ENCODE results near the gene SEC24A. TPM values are rescaled to one million over a fixed set of nuclear protein-coding genes. Genes with fewer than 3 reads are reported as not detected.

The SEC24A gene
- total and polyA plus RNA-seq, 2 donors (not counting 3 experiments of a cell fraction or from before 2014, with no cell fraction given): 19.8 to 30.0 TPM

DNA sequence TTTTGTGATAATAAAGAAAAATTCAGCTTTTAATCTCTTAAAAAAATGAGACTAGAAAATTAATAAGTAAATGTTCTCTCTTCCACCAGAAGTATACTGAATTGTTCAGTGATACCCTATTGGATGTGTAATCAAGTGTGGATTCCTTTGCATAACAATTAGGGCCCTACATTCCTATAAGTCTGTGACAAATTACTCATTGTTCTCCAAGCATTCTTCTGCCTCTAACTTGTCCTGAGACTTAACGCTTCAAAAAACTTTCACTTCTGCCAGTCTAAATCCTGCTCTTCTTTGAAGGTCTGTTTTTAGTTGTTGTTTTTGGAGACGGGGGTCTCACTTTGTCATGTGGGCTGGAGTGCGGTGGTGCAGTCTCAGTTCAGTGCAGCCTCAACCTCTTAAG, 100.8 kb downstream of the SEC24A start:
- no TSS peak for BruUV-seq (replicated peaks)
- ChIA-PET POLR2A (no interaction called here), CTCF (interaction anchor here (1.0 kb wide), 1 partner anchor 11 kb away, joined by 4 read pairs; the partner anchor contains the start of gene CAMLG)

More for the DNA sequence above, 100.8 kb downstream of the SEC24A start:
- H3K36me3 ChIP-seq (ENCODE audit: control insufficient read depth in 2 of 2, extremely low read depth in 1 of 2, insufficient read depth in 2 of 2, low read length in 2 of 2): peaks cover 0 to 5% of the 10 kb centered on the region in 2 experiments
- H3K9me3 ChIP-seq (replicated peaks; ENCODE audit: control insufficient read depth, insufficient read depth, low read length): no peaks in the 10 kb centered on the region
- intact Hi-C loops (cut with micrococcal nuclease): no loop called here
- no peak overlapping the region for H2AFZ ChIP-seq (ENCODE audit: low read depth, low read length)
- DNase-seq (ENCODE audit: low read depth, low spot score): no peak
- no peak overlapping the region for H3K4me2 ChIP-seq (ENCODE audit: insufficient read depth, low read length)
- no peaks in the 10 kb centered on the region for H4K20me1 ChIP-seq (replicated peaks; ENCODE audit: control insufficient read depth, extremely low read depth, insufficient read depth, low read length)
- H3K9me1 ChIP-seq (replicated peaks; ENCODE audit: control insufficient read depth, extremely low read depth, insufficient read depth, low read length): no peaks in the 10 kb centered on the region
- no peak overlapping the region for H3K9ac ChIP-seq (replicated peaks; ENCODE audit: extremely low read depth, insufficient read depth, low read length)
- dilution Hi-C loops (cut with MboI; ENCODE audit: extremely low pct_ligation_motif_present, low sequenced_read_pairs): no loop called here
- H3K27me3 ChIP-seq (ENCODE audit: control insufficient read depth in 2 of 2, insufficient read depth in 2 of 2, low read length in 2 of 2): no peaks in the 10 kb centered on the region
- FAIRE-seq: no peak
- no peak overlapping the region for H3K27ac ChIP-seq (ENCODE audit: insufficient read depth, low read depth, low read length)
- H3K4me1 ChIP-seq (ENCODE audit: control insufficient read depth, extremely low read depth, insufficient read depth, low read length): no peaks in the 10 kb centered on the region
- TF ChIP-seq POLR2A (IDR thresholded peaks at IDR 0.05; ENCODE audit: low read depth, low read length) (no peak), GATA2 (IDR thresholded peaks at IDR 0.05; ENCODE audit: insufficient read depth, insufficient read length, low read depth, low read length) (no peak), EZH2 (IDR thresholded peaks at IDR 0.05; ENCODE audit: borderline replicate concordance, low read depth, low read length, severe bottlenecking) (no peak), POLR2AphosphoS5 (IDR thresholded peaks at IDR 0.05; ENCODE audit: insufficient read depth, low read depth, low read length) (no peak), FOS (IDR thresholded peaks at IDR 0.05; ENCODE audit: borderline replicate concordance, insufficient read depth, low read length) (no peak), MYC (IDR thresholded peaks at IDR 0.05; ENCODE audit: low read depth, low read length) (no peak), JUN (IDR thresholded peaks at IDR 0.05; ENCODE audit: borderline replicate concordance, insufficient read depth, insufficient read length, low read depth) (no peak)
- TF ChIP-seq, protein P1, sequence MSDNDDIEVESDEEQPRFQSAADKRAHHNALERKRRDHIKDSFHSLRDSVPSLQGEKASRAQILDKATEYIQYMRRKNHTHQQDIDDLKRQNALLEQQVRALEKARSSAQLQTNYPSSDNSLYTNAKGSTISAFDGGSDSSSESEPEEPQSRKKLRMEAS (IDR thresholded peaks at IDR 0.05; ENCODE audit: insufficient read depth, insufficient read length): no peak
- TF ChIP-seq, protein P2, sequence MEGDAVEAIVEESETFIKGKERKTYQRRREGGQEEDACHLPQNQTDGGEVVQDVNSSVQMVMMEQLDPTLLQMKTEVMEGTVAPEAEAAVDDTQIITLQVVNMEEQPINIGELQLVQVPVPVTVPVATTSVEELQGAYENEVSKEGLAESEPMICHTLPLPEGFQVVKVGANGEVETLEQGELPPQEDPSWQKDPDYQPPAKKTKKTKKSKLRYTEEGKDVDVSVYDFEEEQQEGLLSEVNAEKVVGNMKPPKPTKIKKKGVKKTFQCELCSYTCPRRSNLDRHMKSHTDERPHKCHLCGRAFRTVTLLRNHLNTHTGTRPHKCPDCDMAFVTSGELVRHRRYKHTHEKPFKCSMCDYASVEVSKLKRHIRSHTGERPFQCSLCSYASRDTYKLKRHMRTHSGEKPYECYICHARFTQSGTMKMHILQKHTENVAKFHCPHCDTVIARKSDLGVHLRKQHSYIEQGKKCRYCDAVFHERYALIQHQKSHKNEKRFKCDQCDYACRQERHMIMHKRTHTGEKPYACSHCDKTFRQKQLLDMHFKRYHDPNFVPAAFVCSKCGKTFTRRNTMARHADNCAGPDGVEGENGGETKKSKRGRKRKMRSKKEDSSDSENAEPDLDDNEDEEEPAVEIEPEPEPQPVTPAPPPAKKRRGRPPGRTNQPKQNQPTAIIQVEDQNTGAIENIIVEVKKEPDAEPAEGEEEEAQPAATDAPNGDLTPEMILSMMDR (IDR thresholded peaks at IDR 0.05; ENCODE audit: extremely low read depth in 1 of 2, insufficient read depth in 1 of 2, low read depth in 1 of 2, low read length in 2 of 2): no peak
- H3K79me2 ChIP-seq (ENCODE audit: control insufficient read depth, insufficient read depth, low read length): no peaks in the 10 kb centered on the region
- no peak overlapping the region for H3K4me3 ChIP-seq (replicated peaks in 1 of 3; ENCODE audit: insufficient read depth in 1 of 3, low read depth in 1 of 3, low read length in 3 of 3)

Measured in endothelial cell of umbilical vein (primary cell).